Measurements from ENCODE around the gene DDR2. TPM values are rescaled to one million over a fixed set of nuclear protein-coding genes. Genes with fewer than 3 reads are reported as not detected.
"Not testable (repeated sequence)": the region's sequence is repeated elsewhere in the genome, so short reads cannot be mapped to it uniquely, and the experiment has no call there.

DDR2 gene
- total RNA-seq, 4 donors from 2014 or later, result 76.5 to 120 (median 103) TPM

- no peaks in the 10 kb centered on the region for H3K36me3 ChIP-seq
- no peak for TF ChIP-seq EP300 (IDR thresholded peaks at IDR 0.05)
- no peak for TF ChIP-seq POLR2A (IDR thresholded peaks at IDR 0.05)
- no peak for TF ChIP-seq CTCF (IDR thresholded peaks at IDR 0.05)
- no peaks in the 10 kb centered on the region for H3K9me3 ChIP-seq
- no peak overlapping the region for H3K27ac ChIP-seq
- no peaks in the 10 kb centered on the region for H3K4me1 ChIP-seq
- no peak for DNase-seq (ENCODE audit: low spot score in 2 of 2)
- no peak overlapping the region for H3K4me3 ChIP-seq
- no peaks in the 10 kb centered on the region for H3K27me3 ChIP-seq
- 79 to 82% methylated on average over 7 of the region's 7 CpGs for WGBS, 2 donors
Observed at GRCh38 chr1:162724583-162725120, 92.4 kb downstream of the DDR2 start.

DNA sequence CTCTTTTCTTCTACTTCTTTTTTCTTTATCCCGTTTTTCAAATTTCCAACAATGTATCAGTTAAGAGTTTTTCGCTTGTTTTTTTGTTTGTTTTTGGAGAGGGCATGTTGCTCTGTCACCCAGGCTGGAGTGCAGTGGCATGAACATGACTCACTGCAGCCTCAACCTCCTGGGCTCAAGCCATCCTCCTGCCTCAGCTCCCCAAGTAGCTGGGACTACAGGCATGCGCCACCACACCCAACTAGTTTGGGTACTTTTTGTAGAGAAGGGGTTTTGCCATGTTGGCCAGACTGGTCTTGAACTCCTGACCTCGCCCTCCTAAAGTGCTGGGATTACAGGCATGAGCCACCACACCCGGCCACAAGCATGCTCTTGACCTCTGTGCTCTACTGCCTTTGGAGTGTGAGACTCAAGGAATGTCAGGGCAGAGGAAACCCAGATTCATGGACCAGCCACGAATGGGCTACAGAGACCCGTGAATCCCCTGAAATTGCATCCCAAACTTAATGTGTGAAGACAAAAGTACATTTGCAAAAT lies 93.1 kb downstream of the DDR2 start:
- Histone ChIP-seq H3K27me3 (no peaks in the 10 kb centered on the region), H3K27ac (no peak overlapping the region), H3K36me3 (no peaks in the 10 kb centered on the region), H3K4me1 (no peaks in the 10 kb centered on the region), H3K4me3 (no peak overlapping the region), H3K9me3 (no peaks in the 10 kb centered on the region)
- WGBS, 2 donors, result 79% methylated on average over 7 of the region's 7 CpGs
- no peak for DNase-seq (ENCODE audit: low spot score in 2 of 2)
- no peak for TF ChIP-seq POLR2A (IDR thresholded peaks at IDR 0.05)
- TF ChIP-seq CTCF (IDR thresholded peaks at IDR 0.05), result no peak
- TF ChIP-seq EP300 (IDR thresholded peaks at IDR 0.05), result no peak

DNA sequence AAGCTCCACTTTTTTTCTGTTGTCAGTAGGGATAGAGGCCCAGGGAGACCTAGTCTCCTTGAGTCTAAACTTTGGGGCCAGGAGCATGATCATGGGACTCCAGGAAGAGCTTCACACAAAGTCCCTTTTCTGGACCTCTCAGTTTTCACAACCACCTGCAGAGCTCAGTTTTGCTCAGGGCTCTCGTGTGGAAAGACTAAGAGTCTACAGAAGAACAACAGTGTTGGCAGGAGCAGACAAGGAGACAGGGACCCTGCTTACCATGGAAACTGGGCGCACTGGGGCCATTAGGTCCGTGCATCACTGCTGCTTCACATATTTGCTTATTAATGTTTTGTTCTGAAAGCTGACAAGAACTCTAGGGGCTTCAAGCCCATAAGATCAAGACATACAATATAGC lies 94.3 kb downstream of the DDR2 start:
- DNase-seq (ENCODE audit: low spot score in 2 of 2), result no peak
- H3K36me3 ChIP-seq, result no peaks in the 10 kb centered on the region
- H3K4me3 ChIP-seq, result no peak overlapping the region
- 70 to 82% methylated on average over 3 of the region's 3 CpGs for WGBS, 2 donors
- TF ChIP-seq EP300 (IDR thresholded peaks at IDR 0.05) (no peak), POLR2A (IDR thresholded peaks at IDR 0.05) (no peak), CTCF (IDR thresholded peaks at IDR 0.05) (no peak)
- H3K27me3 ChIP-seq, result no peaks in the 10 kb centered on the region
- H3K27ac ChIP-seq, result no peak overlapping the region
- no peaks in the 10 kb centered on the region for H3K9me3 ChIP-seq
- no peaks in the 10 kb centered on the region for H3K4me1 ChIP-seq

- H3K27ac ChIP-seq; H3K27me3 ChIP-seq; H3K36me3 ChIP-seq; H3K4me3 ChIP-seq; H3K4me1 ChIP-seq; DNase-seq (ENCODE audit: low spot score in 2 of 2); H3K9me3 ChIP-seq: not testable (repeated sequence)
- 81 to 88% methylated on average over 1 of the region's 1 CpG for WGBS, 2 donors
Observed at GRCh38 chr1:162727493-162727892, 95.2 kb downstream of the DDR2 start.

- 87 to 94% methylated on average over 2 of the region's 2 CpGs for WGBS, 2 donors
- peaks cover 0 to 16% (median 0%) of the 10 kb centered on the region in 4 donors for H3K4me1 ChIP-seq
- H3K9me3 ChIP-seq, result no peaks in the 10 kb centered on the region
- H3K27me3 ChIP-seq, result no peaks in the 10 kb centered on the region
- H3K36me3 ChIP-seq, result no peaks in the 10 kb centered on the region
- H3K27ac ChIP-seq, result no peak overlapping the region
- DNase-seq (ENCODE audit: low spot score in 2 of 2), result no peak
- no peak for TF ChIP-seq POLR2A (IDR thresholded peaks at IDR 0.05)
- no peak for TF ChIP-seq EP300 (IDR thresholded peaks at IDR 0.05)
- no peak for TF ChIP-seq CTCF (IDR thresholded peaks at IDR 0.05)
- no peak overlapping the region for H3K4me3 ChIP-seq
Observed at GRCh38 chr1:162728573-162728972, 96.3 kb downstream of the DDR2 start.

- H3K27ac ChIP-seq; H3K9me3 ChIP-seq; H3K27me3 ChIP-seq; DNase-seq (ENCODE audit: low spot score in 2 of 2); H3K36me3 ChIP-seq; H3K4me3 ChIP-seq: not testable (repeated sequence)
- 67 to 78% methylated on average over 1 of the region's 1 CpG for WGBS, 2 donors
- peaks cover 0 to 16% (median 0%) of the 10 kb centered on the region in 4 donors for H3K4me1 ChIP-seq
Observed at GRCh38 chr1:162729195-162729774, 97.0 kb downstream of the DDR2 start.
